Calu3 (cell line): ENCODE results near the gene FAM83E. TPM values are rescaled to one million over a fixed set of nuclear protein-coding genes. Genes with fewer than 3 reads are reported as not detected.

Source experiments
- BruUV-seq: library from RNA; stranded (reverse); fragments of 400-500 nt; replicated peaks from 2 replicates; lab custom pipeline; 2021; lab: Mats Ljungman, UMichigan
- CTCF ChIA-PET: fragments of 300-600 bp; sonication (Branson Sonifier 250); formaldehyde crosslinking; loops from one replicate; lab custom pipeline; 2022; ENCODE audit warnings: antibody characterized with exemption; lab: Charles Lee
- DNase-seq: peaks from one replicate; pipeline ENCODE4 v3.0.0; 2022
- H3K27ac Mint-ChIP-seq: one replicate; pipeline ENCODE4 v1.8.0; 2022; ENCODE audit warnings: mixed read lengths; ENCODE audit not compliant: unreplicated experiment
- H3K27me3 Mint-ChIP-seq: one replicate; pipeline ENCODE4 v1.8.0; 2022; ENCODE audit warnings: mixed read lengths; ENCODE audit not compliant: unreplicated experiment
- H3K36me3 Mint-ChIP-seq: one replicate; pipeline ENCODE4 v1.8.0; 2022; ENCODE audit warnings: mild to moderate bottlenecking, moderate library complexity, mixed read lengths; ENCODE audit not compliant: insufficient read depth, unreplicated experiment
- H3K4me1 Mint-ChIP-seq: one replicate; pipeline ENCODE4 v1.8.0; 2022; ENCODE audit warnings: mild to moderate bottlenecking, low read depth, mixed read lengths; ENCODE audit not compliant: unreplicated experiment
- H3K4me3 Mint-ChIP-seq: one replicate; pipeline ENCODE4 v1.8.0; 2022; ENCODE audit warnings: mild to moderate bottlenecking, low read depth, moderate library complexity, mixed read lengths; ENCODE audit not compliant: unreplicated experiment
- H3K9me3 Mint-ChIP-seq: one replicate; pipeline ENCODE4 v1.8.0; 2022; ENCODE audit warnings: low read depth, mixed read lengths; ENCODE audit not compliant: unreplicated experiment
- intact Hi-C: fragments of 100-400 bp; cut with micrococcal nuclease; formaldehyde crosslinking; loops from one replicate; pipeline ENCODE4 v1.10.0; 2022; ENCODE audit not compliant: unreplicated experiment
- total RNA-seq: library from RNA; stranded (reverse); gene quantifications from 2 replicates; pipeline ENCODE4 v1.2.3, GENCODE V29; 2022
- TF ChIP-seq, protein P1 (sequence below): fragments of 200-600 bp; IDR thresholded peaks from one replicate; pipeline ENCODE4 v1.8.0; 2022; ENCODE audit warnings: antibody characterized with exemption; ENCODE audit not compliant: unreplicated experiment

The FAM83E gene
- total RNA-seq, 1 experiment from 2014 or later = 8.2 TPM

DNA sequence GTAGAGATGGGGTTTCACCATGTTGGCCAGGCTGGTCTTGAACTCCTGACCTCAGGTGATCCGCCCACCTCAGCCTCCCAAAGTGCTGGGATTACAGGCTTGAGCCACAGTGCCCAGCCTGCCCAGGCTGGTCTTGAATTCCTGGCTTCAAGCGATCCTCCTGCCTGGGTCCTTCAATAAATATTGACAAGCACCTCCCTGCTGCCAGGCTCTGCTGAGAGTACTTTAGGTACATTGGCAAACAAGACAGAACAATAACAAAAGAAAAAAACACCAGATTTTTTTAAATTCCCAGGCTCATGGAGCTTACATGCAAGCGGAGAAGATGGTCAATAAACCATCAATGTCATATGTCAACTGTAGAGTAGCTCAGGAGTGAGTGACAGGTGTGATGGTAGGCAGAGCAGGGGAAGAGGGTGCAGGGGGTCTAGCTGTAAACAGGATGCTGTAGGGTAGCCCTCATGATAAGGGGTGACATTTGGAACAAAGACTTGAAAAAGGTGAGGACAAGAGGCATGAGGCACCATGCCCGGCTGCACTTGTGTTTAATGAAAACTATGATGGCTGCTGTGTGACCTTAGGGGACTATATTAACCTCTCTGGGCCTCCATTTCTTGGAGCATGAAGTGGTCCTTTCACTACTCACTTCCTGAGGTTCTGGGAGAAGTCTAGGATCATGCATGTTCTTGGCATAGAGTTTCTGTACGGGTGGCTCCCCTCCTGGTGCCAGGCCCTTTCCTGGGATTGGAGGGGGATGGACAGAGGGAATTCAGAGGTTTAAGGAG, 43.3 kb downstream of the FAM83E start:
- H3K27ac Mint-ChIP-seq = no peak overlapping the region
- intact Hi-C loops = no loop called here

DNA sequence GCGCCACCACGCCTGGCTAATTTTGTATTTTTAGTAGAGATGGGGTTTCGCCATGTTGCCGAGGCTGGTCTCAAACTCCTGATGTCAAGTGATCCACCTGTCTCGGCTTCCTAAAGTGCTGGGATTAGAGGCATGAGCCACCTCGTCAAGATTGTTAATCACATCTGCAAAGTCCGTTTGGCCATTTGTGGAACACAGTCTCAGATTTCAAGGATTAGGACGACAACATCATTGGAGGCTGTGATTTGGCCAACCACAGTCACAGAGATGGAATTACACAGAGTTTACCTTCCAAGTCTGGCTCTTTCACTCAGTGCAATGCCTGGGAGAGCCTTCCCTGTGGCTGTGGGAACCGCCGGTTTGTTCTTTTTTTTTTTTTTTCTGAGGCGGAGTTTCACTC, 45.1 kb downstream of the FAM83E start:
- Mint-ChIP-seq H3K4me3 (no peak overlapping the region), H3K27ac (no peak overlapping the region), H3K9me3 (no peaks in the 10 kb centered on the region), H3K36me3 (peaks cover 13% of the 10 kb centered on the region), H3K4me1 (peaks cover 30% of the 10 kb centered on the region), H3K27me3 (no peaks in the 10 kb centered on the region)
- intact Hi-C loops = no loop called here
- CTCF ChIA-PET = no interaction called here
- TF ChIP-seq, protein P1, sequence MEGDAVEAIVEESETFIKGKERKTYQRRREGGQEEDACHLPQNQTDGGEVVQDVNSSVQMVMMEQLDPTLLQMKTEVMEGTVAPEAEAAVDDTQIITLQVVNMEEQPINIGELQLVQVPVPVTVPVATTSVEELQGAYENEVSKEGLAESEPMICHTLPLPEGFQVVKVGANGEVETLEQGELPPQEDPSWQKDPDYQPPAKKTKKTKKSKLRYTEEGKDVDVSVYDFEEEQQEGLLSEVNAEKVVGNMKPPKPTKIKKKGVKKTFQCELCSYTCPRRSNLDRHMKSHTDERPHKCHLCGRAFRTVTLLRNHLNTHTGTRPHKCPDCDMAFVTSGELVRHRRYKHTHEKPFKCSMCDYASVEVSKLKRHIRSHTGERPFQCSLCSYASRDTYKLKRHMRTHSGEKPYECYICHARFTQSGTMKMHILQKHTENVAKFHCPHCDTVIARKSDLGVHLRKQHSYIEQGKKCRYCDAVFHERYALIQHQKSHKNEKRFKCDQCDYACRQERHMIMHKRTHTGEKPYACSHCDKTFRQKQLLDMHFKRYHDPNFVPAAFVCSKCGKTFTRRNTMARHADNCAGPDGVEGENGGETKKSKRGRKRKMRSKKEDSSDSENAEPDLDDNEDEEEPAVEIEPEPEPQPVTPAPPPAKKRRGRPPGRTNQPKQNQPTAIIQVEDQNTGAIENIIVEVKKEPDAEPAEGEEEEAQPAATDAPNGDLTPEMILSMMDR = no peak
- no peak for DNase-seq
- no TSS peak for BruUV-seq

More for the DNA sequence above, 43.3 kb downstream of the FAM83E start:
- Mint-ChIP-seq H3K36me3 (peaks cover 8% of the 10 kb centered on the region), H3K4me1 (peaks cover 22% of the 10 kb centered on the region), H3K27me3 (no peaks in the 10 kb centered on the region), H3K9me3 (no peaks in the 10 kb centered on the region), H3K4me3 (no peak overlapping the region)
- CTCF ChIA-PET = interaction anchor here (0.6 to 1.0 kb wide), 2 partner anchors 13 to 180 kb away, joined by 3 to 7 read pairs; partner anchors contain the start of gene KDELR1
- TF ChIP-seq, protein P1 = no peak
- DNase-seq = no peak
- no TSS peak for BruUV-seq

DNA sequence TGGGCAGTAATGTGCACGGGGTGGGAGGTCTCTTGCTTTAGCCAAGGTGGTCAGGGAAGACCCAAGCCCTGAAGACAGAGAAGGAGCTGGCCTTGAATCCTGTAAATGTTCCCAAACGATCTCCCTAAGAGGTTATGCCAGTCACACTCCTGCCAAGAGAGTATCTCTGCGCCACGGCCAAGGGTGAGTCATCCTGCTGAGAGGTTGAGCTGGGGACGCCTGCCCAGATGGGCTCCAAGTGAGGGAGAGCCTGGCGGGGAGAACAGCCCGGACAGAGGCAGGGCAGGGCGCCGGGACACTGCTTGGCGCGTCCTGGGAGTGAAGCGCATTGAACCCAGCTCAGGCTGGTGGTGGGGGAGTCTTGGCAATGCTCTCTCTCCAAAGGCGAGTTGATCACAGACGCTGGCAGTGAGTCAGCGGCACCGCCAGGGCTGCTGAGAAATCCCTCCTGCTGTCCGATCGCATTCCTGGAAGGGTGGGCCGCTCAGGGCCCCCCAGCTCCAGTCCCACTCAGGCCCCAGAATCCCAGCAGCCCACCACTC, 46.5 kb downstream of the FAM83E start:
- Mint-ChIP-seq H3K36me3 (peaks cover 13% of the 10 kb centered on the region), H3K27me3 (no peaks in the 10 kb centered on the region), H3K4me3 (peak overlapping the region; percentile 19), H3K4me1 (peaks cover 31% of the 10 kb centered on the region), H3K9me3 (no peaks in the 10 kb centered on the region), H3K27ac (no peak overlapping the region)
- BruUV-seq = no TSS peak
- TF ChIP-seq, protein P1 = no peak
- intact Hi-C loops = no loop called here
- peak; percentile 83 for DNase-seq
- CTCF ChIA-PET = interaction anchor here (0.5 to 1.1 kb wide), 9 partner anchors 16 to 1684 kb away, joined by 3 to 5 read pairs (median 4); partner anchors contain the start of gene KDELR1

DNA sequence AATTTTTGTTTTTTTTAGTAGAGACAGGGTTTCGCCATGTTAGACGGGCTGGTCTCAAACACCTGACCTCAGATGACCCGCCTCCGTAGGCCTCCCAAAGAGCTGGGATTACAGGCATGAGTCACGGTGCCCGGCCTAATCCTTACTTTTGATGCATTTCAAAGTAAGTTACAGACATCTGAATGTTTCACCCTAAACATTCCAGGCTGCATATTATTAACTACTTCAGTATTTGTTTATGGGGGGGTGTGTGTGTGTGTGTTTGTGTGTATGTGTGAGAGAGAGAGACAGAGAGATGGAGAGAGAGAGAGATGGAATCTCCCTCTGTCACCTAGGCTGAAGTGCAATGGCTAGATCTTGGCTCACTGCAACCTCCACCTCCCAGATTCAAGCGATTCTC, 49.8 kb downstream of the FAM83E start:
- peak; percentile 56 for DNase-seq
- CTCF ChIA-PET = interaction anchor here (0.8 kb wide), 1 partner anchor 19 kb away, joined by 3 read pairs; no protein-coding TSS in a partner anchor
- Mint-ChIP-seq H3K4me1 (peaks cover 31% of the 10 kb centered on the region), H3K36me3 (peaks cover 13% of the 10 kb centered on the region), H3K27me3 (no peaks in the 10 kb centered on the region), H3K4me3 (no peak overlapping the region), H3K27ac (no peak overlapping the region), H3K9me3 (no peaks in the 10 kb centered on the region)
- intact Hi-C loops = no loop called here
- TF ChIP-seq, protein P1 = no peak
- BruUV-seq = no TSS peak

Other genes starting within 250 kb of the FAM83E start
- gene KDELR1, start 223.5 kb downstream of the FAM83E start, total RNA-seq = 185 and 194 TPM in 2 replicates
- 0.15 TPM in 1 of 2 replicates, not detected in the other for gene GRIN2D, start 221.4 kb downstream of the FAM83E start, total RNA-seq
- 75.0 and 76.7 TPM in 2 replicates for gene GRWD1, start 169.1 kb downstream of the FAM83E start, total RNA-seq
- 9.6 and 9.9 TPM in 2 replicates for gene KCNJ14, start 159.5 kb downstream of the FAM83E start, total RNA-seq
- 98.1 and 109 TPM in 2 replicates for gene CYTH2, start 145.7 kb downstream of the FAM83E start, total RNA-seq
- 1.0 and 2.4 TPM in 2 replicates for gene LMTK3, start 103.2 kb downstream of the FAM83E start, total RNA-seq
- gene SULT2B1, start 62.9 kb downstream of the FAM83E start, total RNA-seq = 0.64 TPM in 1 of 2 replicates, not detected in the other
- gene SPACA4, start 8.3 kb downstream of the FAM83E start, total RNA-seq = not detected in 2 replicates
- gene RPL18, start 4.1 kb upstream of the FAM83E start, total RNA-seq = 1,224 and 1,339 TPM in 2 replicates
- gene SPHK2, start 4.4 kb upstream of the FAM83E start, total RNA-seq = 20.5 and 24.2 TPM in 2 replicates
- 4.3 and 4.9 TPM in 2 replicates for gene DBP, start 22.3 kb upstream of the FAM83E start, total RNA-seq
- 2.1 and 5.1 TPM in 2 replicates for gene CA11, start 31.1 kb upstream of the FAM83E start, total RNA-seq
- gene NTN5, start 57.9 kb upstream of the FAM83E start, total RNA-seq = 0.57 and 0.66 TPM in 2 replicates
- gene FUT2, start 80.9 kb upstream of the FAM83E start, total RNA-seq = 8.7 and 10.4 TPM in 2 replicates
- 1.7 TPM in 2 replicates for gene MAMSTR, start 104.6 kb upstream of the FAM83E start, total RNA-seq
- 0.09 and 0.29 TPM in 2 replicates for gene RASIP1, start 125.5 kb upstream of the FAM83E start, total RNA-seq
- gene IZUMO1, start 131.8 kb upstream of the FAM83E start, total RNA-seq = 0.31 and 0.42 TPM in 2 replicates
- gene FUT1, start 137.6 kb upstream of the FAM83E start, total RNA-seq = 2.6 and 2.9 TPM in 2 replicates
- not detected in 2 replicates for gene FGF21, start 140.4 kb upstream of the FAM83E start, total RNA-seq
- gene BCAT2, start 196.0 kb upstream of the FAM83E start, total RNA-seq = 84.4 and 91.0 TPM in 2 replicates
- 2.6 and 5.7 TPM in 2 replicates for gene HSD17B14, start 221.4 kb upstream of the FAM83E start, total RNA-seq